GM12872 (cell line): ENCODE data around the gene OARD1.

Experiments used
- CTCF ChIP-seq: IDR thresholded peaks from 3 replicates; pipeline ENCODE4 v1.5.1; 2011; ENCODE audit warnings: low read depth, mild to moderate bottlenecking, low read length, moderate library complexity; ENCODE audit not compliant: insufficient read depth

OARD1 gene

GRCh38 chr6:41073203-41073967, 1.2 kb upstream of the OARD1 start:
- peak; percentile 41; the same call in 2 of the 3 replicates for TF ChIP-seq CTCF

GRCh38 chr6:41072836-41073202, 663 bp upstream of the OARD1 start, which contains the start of gene NFYA:
Gene NFYA (plus strand): TSS chr6:41072974. CDS start chr6:41079090, 6,116 bp downstream.
- TF ChIP-seq CTCF: no peak

GRCh38 chr6:41071501-41071922, 644 bp downstream of the OARD1 start:
- no peak for TF ChIP-seq CTCF

- peak; percentile 84 for TF ChIP-seq CTCF
Measured at GRCh38 chr6:41066867-41067304, 5.3 kb downstream of the OARD1 start.

GRCh38 chr6:41065550-41066026, 6.6 kb downstream of the OARD1 start:
- TF ChIP-seq CTCF: no peak

- TF ChIP-seq CTCF: no peak
Measured at GRCh38 chr6:41064841-41065240, 7.3 kb downstream of the OARD1 start.

- TF ChIP-seq CTCF: no peak
Measured at GRCh38 chr6:41063884-41064285, 8.3 kb downstream of the OARD1 start.
